LNCAP (cell line): ENCODE data around the gene MSL3.

Experiments used
- CTCF ChIP-seq: fragments of 450-650 bp; IDR thresholded peaks from 2 replicates; pipeline ENCODE4 v1.5.1; 2017; ENCODE audit warnings: mild to moderate bottlenecking

MSL3 gene

GRCh38 chrX:11781734-11782370 lies 23.8 kb downstream of the MSL3 start:
- TF ChIP-seq CTCF = no peak

GRCh38 chrX:11784543-11784942 lies 26.5 kb downstream of the MSL3 start:
- no peak for TF ChIP-seq CTCF

- no peak for TF ChIP-seq CTCF
Measured at GRCh38 chrX:11786862-11787261, 28.8 kb downstream of the MSL3 start.

DNA sequence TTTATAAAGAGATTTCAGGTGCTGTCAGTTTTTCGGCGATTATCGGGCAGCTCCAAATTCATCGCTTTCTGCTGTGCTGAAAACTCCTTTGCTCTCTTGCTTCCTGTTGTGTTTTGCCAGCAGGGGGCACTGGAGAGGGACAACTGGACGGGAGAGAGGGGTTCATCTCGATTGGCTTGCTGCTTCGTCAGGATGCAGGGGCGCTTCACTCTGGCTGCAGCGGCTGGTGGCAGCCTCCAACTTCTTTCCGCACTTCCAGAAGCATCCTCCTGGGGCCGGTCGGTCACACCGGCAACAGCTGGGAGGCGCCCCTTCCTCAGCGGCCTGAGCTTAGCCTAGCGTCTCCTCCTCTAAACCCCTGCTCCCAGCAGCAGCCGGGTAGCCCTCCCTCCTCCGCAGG lies 29.5 kb downstream of the MSL3 start:
- peak; percentile 20; the same call in 1 of the 2 replicates for TF ChIP-seq CTCF

DNA sequence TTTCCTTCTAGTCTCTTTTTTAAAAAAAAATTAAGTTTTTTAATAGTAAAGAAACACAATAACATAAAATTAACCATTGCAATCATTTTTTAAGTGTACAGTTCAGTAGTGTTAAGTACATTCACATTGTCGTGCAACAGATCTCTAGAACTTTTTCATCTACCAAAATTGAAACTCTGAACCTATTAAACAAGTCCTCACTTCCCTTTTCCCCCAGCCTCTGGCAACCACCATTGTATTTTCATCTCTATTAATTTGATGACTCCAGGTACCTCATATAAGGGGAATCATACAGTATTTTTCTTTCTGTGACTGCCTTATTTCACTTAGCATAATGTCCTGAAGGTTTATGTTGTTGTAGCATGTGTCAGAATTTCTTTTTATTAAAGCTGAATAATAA lies 31.8 kb downstream of the MSL3 start:
- no peak for TF ChIP-seq CTCF

DNA sequence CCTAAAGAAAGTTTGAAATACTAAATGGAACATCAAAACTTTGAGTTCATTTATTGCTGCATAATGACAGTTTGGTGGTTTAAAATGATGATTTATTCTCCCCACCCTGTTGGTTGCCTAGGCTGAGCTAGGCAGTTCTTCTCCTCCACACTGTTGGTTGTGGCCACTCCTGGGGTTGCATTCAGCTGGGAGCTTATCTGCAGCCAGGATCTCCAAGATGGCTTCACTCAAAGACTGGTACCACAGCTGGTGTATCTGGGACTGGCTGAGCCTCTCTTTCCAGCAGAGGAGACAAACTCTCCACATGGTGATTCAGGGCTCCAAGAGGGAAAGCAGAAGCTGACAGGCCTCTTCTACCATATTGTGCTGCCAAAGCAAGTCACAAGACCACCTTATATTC lies 33.1 kb downstream of the MSL3 start:
- no peak for TF ChIP-seq CTCF

DNA sequence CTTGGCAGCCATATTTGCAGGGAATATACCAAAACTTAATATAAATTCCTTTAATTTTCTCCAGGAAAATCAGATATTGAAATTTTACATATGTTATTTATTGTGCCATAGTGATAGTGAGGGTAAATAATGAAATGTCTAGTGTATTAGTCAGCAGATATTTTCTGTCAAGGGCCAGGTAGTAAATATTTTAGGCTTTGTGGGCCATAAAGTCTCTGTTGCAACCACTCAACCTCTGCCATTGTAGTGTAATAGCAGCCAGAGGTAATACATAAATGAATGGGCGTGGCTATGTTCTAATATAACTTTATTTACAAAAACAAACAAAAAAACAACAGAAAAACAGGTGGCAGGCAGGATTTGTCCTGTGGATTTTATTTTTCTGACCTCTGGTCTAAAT lies 33.5 kb downstream of the MSL3 start:
- no peak for TF ChIP-seq CTCF
